Suppressor macrophage treated with lipopolysaccharide for 4 hours (primary cell): ENCODE results near the gene PNLDC1.
"Not testable (repeated sequence)": the region's sequence is repeated elsewhere in the genome, so short reads cannot be mapped to it uniquely, and the experiment has no call there.

ENCODE experiments used
- DNase-seq: peaks from one replicate; pipeline ENCODE4 v3.0.0-alpha.2; 2020

Gene PNLDC1

GRCh38 chr6:159778542-159779103 lies 21.5 kb upstream of the PNLDC1 start:
- DNase-seq, result no peak

- no peak for DNase-seq
Measured at GRCh38 chr6:159788276-159788675, 11.8 kb upstream of the PNLDC1 start.

DNA sequence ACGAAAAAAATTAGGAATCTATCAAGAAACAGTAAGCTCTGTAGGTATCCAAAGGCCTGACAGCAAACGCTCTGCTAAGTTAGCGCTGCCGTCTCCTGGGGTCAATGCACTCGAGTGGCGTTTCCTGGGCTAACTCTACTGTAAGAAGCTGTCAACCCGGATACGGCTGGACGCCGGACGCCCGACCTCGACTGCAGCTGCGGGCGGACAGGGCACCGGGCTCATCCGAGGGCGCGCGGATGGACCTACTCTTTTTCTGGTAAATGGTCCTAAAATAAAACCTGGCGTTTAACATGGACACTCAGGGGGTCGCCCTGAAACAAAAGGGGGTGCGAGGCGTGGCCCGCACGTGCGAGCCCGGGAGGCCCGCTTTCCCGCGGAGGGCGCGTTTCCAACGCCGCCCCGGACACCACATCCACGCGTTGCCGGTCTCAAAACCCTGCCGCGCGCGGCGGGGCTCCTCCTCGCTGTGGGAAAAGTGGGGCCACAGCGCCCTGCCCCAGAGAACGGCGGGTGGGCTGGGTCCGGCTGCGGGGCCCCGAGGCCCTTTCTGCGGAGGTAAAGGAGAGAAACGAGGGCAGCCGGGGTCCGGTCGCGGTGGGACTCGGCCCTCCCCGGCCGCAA lies 11.2 kb upstream of the PNLDC1 start:
- peak; percentile 51 for DNase-seq

DNA sequence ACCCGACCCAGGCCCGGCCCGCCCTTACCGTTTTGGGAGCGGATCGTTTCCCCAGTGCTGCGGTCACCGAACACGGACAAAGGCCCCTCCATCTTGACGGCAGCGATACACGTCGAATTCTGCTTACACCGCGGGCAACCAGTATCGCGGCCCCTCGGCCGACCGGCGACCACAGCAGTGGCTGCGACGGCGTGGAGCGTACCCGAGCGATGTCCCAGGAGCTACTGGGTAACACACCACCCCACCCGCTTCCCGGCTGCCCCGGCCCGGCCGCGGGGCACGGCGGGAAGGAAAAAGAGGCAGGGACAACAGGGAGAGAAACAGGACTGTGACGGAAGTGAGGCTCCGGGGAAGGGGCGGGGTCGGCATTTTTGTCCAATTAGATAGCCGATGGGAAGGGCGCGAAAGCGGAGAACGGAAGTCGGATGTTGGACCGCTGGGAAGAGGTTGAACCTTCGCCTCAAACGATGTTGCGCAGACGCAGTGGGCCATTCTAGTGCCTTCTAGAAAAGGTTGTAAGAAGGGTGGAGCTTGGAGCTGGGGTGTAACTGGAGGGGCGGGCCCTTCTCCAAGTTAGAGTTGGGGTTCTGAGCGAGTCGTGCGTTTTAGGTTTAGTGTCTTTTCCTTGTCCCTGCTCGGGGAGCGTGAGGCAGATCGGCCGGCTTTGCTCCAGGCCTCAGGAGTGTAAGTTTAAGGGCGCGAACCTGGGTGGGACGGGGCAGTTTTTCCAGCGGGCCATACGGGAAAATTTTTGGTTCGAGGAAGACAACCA lies 10.5 kb upstream of the PNLDC1 start, which contains the start of gene TCP1:
TSS of gene TCP1 (minus strand) at position 226 of the 772 bp plus-strand sequence. CDS start at position 92, 134 bp downstream.
- DNase-seq, result peak; percentile 100

- peak; percentile 98 for DNase-seq
Measured at GRCh38 chr6:159790149-159790955, 9.7 kb upstream of the PNLDC1 start, which contains the start of gene MRPL18. MRPL18 (plus strand) TSS chr6:159790467; CDS start chr6:159790588, 121 bp downstream.

GRCh38 chr6:159790956-159791598 lies 9.0 kb upstream of the PNLDC1 start:
- peak; percentile 43 for DNase-seq

- not testable (repeated sequence) for DNase-seq
Measured at GRCh38 chr6:159794976-159795375, 5.1 kb upstream of the PNLDC1 start.

DNA sequence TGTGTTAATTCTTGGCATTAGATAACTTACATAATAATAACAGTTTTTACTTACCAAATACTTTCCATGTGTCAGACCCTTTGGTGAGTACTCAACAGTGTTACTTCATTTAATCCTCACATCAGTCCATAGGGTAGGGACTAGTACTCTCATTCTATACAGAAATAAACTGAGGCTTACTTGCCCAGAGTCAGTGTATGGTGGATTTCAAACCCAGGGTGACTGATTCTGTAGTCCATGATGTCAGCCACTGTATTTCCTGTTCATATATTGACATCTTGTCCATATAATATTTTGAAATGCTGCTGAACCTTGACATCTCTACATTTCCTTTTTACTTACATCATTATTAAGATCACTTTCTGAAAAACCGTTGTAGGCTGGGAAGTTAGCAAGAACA lies 2.5 kb upstream of the PNLDC1 start:
- no peak for DNase-seq

- peak; percentile 30 for DNase-seq
Measured at GRCh38 chr6:159801935-159802334, 1.9 kb downstream of the PNLDC1 start.

- DNase-seq, result no peak
Measured at GRCh38 chr6:159804504-159804903, 4.4 kb downstream of the PNLDC1 start.

DNA sequence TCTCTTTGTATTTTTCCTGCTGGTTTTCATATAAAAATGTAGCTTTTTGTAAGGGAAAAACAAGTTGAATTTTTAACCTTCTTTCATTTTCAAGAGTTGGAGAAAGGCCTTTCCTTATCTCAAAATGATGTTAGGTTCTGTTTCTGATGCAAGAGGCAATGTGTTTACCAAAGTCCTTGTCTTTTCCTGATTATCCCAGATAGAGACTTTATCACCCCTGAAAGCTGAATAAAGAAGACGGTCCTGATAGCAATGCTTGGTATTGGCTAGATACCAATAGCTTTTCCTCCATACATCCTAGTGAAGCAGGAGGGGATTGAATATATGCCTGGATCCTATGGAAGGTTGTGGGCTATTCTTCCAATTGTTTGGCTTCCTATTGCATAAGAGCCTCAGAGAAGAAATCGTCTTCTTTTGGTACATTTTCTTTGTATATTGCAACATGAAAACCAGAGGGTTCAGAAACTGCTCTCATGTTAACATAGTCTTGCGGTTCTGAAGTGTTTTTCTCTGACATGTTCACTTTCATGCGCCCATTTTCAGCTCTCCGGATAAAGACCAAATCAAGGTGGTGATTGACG lies 5.5 kb downstream of the PNLDC1 start:
- DNase-seq, result no peak

GRCh38 chr6:159806021-159806458 lies 6.0 kb downstream of the PNLDC1 start:
- no peak for DNase-seq

DNA sequence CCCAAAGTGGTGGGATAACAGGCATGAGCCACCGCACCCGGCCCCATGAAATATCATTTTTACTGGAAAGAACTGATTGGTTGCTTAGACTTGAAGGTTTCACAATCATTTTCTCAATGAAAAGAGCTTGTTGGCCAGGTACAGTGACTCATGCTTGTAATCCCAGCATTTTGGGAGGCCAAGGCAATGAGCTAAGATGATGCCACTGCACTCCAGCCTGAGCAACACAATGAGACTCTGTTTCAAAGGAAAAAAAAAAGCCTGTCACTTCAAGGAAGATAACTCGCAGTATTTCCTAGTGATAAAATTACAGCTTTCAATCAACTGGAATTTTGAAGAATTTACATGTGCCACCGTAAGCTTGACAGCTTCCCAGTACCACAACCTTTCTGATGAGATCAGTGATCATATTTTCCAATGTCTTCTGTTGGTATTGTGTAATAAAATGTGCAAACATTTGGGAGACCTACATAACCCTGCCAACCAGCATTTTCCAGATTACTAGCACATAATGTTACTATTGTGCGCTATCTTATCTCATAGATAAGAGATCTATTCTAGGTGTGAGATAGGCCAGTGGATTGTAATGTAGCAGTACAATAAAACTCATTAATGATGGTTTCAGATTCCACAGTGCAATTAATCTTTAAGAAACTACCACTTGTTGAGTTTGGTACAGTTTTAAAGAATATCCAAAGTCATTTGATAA lies 7.2 kb downstream of the PNLDC1 start:
- DNase-seq, result no peak

DNA sequence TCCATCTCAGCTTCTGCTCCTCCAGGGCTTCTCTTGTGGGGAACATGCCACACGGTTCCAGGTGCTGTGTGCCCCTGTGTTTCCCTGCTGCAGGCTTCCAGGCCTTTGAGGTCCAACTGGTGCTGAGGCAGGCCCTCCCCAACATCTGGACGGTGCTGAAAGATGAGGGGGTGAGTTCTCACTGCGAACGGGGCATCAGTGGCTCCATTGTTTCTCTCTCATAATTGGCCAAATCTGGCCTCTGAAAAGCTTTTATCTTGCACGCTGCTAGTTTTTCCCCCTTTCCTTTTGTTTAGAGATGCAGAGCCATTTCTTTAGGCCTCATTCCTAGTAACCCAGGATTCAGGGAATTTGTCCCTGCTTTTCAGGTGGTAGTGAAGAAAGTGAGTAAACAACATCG lies 8.6 kb downstream of the PNLDC1 start:
- no peak for DNase-seq

DNA sequence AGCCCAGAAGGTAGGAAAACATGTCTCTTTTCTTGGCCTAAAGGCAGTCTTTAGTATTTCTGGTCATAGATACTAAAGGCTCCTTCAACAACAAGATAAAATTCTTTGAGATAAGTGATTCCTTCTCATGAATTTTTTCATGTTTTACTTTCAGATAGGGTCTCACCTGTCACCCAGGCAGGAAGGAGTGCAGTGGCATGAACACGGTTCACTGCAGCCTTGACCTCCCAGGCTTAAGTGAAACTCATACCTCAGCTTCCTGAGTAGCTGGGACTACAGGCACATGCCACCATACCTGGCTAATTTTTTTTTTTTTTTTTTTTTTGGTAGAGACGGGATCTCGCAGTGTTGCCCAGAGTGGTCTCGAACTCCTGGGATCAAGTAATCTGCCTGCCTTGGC lies 9.1 kb downstream of the PNLDC1 start:
- no peak for DNase-seq

- DNase-seq, result no peak
Measured at GRCh38 chr6:159813781-159814180, 13.7 kb downstream of the PNLDC1 start.

- DNase-seq, result no peak
Measured at GRCh38 chr6:159815410-159815809, 15.3 kb downstream of the PNLDC1 start.

- not testable (repeated sequence) for DNase-seq
Measured at GRCh38 chr6:159816775-159817174, 16.7 kb downstream of the PNLDC1 start.

DNA sequence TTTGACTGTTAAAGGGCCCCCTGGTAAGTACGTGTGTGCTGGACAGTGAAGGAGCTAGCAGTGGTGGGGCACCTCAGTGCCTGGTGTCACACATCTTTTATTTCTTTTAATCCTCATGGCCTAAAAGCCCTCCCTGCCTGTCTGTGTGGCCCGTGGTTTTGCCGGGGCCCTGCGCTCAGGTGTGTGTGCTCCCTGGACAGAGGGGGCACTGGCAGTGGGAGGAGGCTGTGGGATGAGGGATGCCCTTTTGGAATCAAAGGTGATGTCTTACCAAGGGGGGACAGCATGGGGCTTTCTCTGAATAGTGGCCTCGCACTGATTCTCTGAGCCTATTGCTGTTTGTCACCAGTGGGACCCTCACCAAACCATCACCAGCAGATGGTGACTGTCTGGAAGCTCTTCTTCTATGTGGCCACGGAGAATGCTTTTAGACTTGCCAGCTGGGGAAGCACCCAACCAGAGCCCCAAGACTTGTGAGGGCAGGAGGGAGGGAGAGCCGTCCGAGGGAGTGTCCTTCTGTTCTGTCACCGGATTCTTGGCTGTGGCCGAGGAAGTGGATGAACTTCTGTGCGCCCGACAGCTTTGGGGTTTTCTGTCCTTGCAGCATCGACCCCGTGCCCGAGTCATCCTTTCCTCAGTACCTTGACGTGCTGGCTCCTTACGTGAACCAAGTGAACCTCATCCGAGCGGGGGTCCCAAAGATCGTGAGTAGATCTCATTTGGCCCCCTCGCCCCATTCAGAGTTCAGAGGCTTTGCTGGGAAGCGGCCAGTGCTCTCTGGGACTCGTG lies 18.1 kb downstream of the PNLDC1 start:
- DNase-seq, result no peak

DNA sequence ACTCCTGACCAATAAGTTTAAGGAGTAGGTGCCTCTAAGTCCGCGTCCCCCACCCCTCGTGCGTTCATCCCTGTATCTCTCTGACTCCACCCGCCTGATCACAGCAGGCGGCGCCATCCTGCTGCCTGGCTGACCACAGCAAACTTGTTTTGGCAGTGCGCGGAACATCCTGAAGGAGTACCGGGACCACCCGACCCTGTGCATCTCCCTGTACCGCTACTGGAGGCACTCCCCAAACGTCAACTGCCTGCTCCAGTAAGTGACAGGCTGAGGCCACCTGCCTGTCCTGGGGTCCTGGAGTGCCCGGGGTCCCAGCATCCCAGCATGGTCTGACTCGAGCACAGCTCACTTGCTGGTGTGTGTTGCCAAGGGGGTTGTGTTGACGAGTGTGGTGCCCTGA lies 19.0 kb downstream of the PNLDC1 start:
- DNase-seq, result no peak
